Osteocyte (in vitro differentiated cells): ENCODE data around the gene CTIF. TPM values are rescaled to one million over a fixed set of nuclear protein-coding genes. Genes with fewer than 3 reads are reported as not detected.

ENCODE experiments used
- DNase-seq: peaks from one replicate; pipeline ENCODE4 v3.0.0; 2021; ENCODE audit warnings: mixed read lengths; ENCODE audit not compliant: unreplicated experiment; ENCODE audit errors: extremely low spot score
- H3K27ac Mint-ChIP-seq: one replicate; pipeline ENCODE4 v1.8.0; 2021; ENCODE audit warnings: mild to moderate bottlenecking, mixed read lengths; ENCODE audit not compliant: unreplicated experiment
- H3K27me3 Mint-ChIP-seq: one replicate; pipeline ENCODE4 v1.8.0; 2021; ENCODE audit warnings: mixed read lengths; ENCODE audit not compliant: unreplicated experiment
- H3K36me3 Mint-ChIP-seq: one replicate; pipeline ENCODE4 v1.8.0; 2021; ENCODE audit warnings: mixed read lengths; ENCODE audit not compliant: unreplicated experiment
- H3K4me1 Mint-ChIP-seq: one replicate; pipeline ENCODE4 v1.8.0; 2021; ENCODE audit warnings: mixed read lengths; ENCODE audit not compliant: unreplicated experiment
- H3K4me3 Mint-ChIP-seq: one replicate; pipeline ENCODE4 v1.8.0; 2021; ENCODE audit warnings: mild to moderate bottlenecking, moderate library complexity, mixed read lengths; ENCODE audit not compliant: unreplicated experiment
- H3K9me3 Mint-ChIP-seq: one replicate; pipeline ENCODE4 v1.8.0; 2021; ENCODE audit warnings: mixed read lengths; ENCODE audit not compliant: unreplicated experiment
- CTCF ChIP-seq: fragments of 200-600 bp; sonication (generic); IDR thresholded peaks from 2 replicates; pipeline ENCODE4 v1.5.0; 2021; ENCODE audit warnings: antibody characterized with exemption, mild to moderate bottlenecking, moderate library complexity
- total RNA-seq: library from RNA; stranded (reverse); gene quantifications from 2 replicates; pipeline ENCODE4 v1.2.1, GENCODE V29; 2021

The CTIF gene
- total RNA-seq, 1 donor from 2014 or later, result 172 TPM

- Mint-ChIP-seq H3K27ac (no peak overlapping the region), H3K36me3 (peaks cover 22% of the 10 kb centered on the region), H3K4me1 (peaks cover 13% of the 10 kb centered on the region), H3K9me3 (peaks cover 7% of the 10 kb centered on the region), H3K27me3 (no peaks in the 10 kb centered on the region), H3K4me3 (no peak overlapping the region)
- DNase-seq, result peak; percentile 96
- peak; percentile 94 for TF ChIP-seq CTCF
Measured at GRCh38 chr18:48675352-48675761, 136.5 kb downstream of the CTIF start.

- no peak for TF ChIP-seq CTCF
- no peak overlapping the region for H3K27ac Mint-ChIP-seq
- H3K36me3 Mint-ChIP-seq, result peaks cover 20% of the 10 kb centered on the region
- H3K4me1 Mint-ChIP-seq, result peaks cover 13% of the 10 kb centered on the region
- H3K4me3 Mint-ChIP-seq, result no peak overlapping the region
- no peak for DNase-seq
- H3K9me3 Mint-ChIP-seq, result peaks cover 7% of the 10 kb centered on the region
- no peaks in the 10 kb centered on the region for H3K27me3 Mint-ChIP-seq
Measured at GRCh38 chr18:48675912-48676311, 137.1 kb downstream of the CTIF start.

GRCh38 chr18:48676346-48676745, 137.5 kb downstream of the CTIF start:
- TF ChIP-seq CTCF, result no peak
- no peak overlapping the region for H3K4me3 Mint-ChIP-seq
- no peak overlapping the region for H3K27ac Mint-ChIP-seq
- H3K9me3 Mint-ChIP-seq, result peaks cover 4% of the 10 kb centered on the region
- no peak for DNase-seq
- H3K36me3 Mint-ChIP-seq, result peaks cover 15% of the 10 kb centered on the region
- no peaks in the 10 kb centered on the region for H3K27me3 Mint-ChIP-seq
- H3K4me1 Mint-ChIP-seq, result peaks cover 13% of the 10 kb centered on the region

- Mint-ChIP-seq H3K4me3 (no peak overlapping the region), H3K27me3 (no peaks in the 10 kb centered on the region), H3K9me3 (no peaks in the 10 kb centered on the region), H3K4me1 (peaks cover 13% of the 10 kb centered on the region), H3K27ac (no peak overlapping the region), H3K36me3 (peaks cover 11% of the 10 kb centered on the region)
- TF ChIP-seq CTCF, result peak; percentile 92
- DNase-seq, result peak; percentile 90
Measured at GRCh38 chr18:48676756-48677368, 138.0 kb downstream of the CTIF start.

- peak overlapping the region; percentile 56 for H3K27ac Mint-ChIP-seq
- TF ChIP-seq CTCF, result no peak
- peaks cover 15% of the 10 kb centered on the region for H3K4me1 Mint-ChIP-seq
- peaks cover 8% of the 10 kb centered on the region for H3K36me3 Mint-ChIP-seq
- H3K9me3 Mint-ChIP-seq, result no peaks in the 10 kb centered on the region
- no peak overlapping the region for H3K4me3 Mint-ChIP-seq
- no peak for DNase-seq
- no peaks in the 10 kb centered on the region for H3K27me3 Mint-ChIP-seq
Measured at GRCh38 chr18:48678237-48679115, 139.6 kb downstream of the CTIF start.
